Keratinocyte (primary cell): ENCODE results near the gene ZNF462.

ENCODE experiments used
- CTCF ChIP-seq, 3 experiments: IDR thresholded peaks in 1 of 3; conservative IDR thresholded peaks in 1 of 3; optimal IDR thresholded peaks in 1 of 3; 2 replicates in 2 of 3; 3 replicates in 1 of 3; pipeline versions ENCODE3 to v1.5.1; 2011; ENCODE audit warnings: low read length in 3 of 3, mild to moderate bottlenecking in 3 of 3, moderate library complexity in 2 of 3, control low read depth in 1 of 3, inconsistent platforms in 1 of 3; ENCODE audit not compliant: insufficient read depth in 2 of 3; ENCODE audit errors: extremely low read depth in 1 of 3
- EZH2 ChIP-seq: IDR thresholded peaks from one replicate; pipeline ENCODE4 v1.6.1; 2012; ENCODE audit warnings: inconsistent platforms, mild to moderate bottlenecking, low read length, moderate library complexity

GRCh38 chr9:106883030-106883429 lies 20.1 kb downstream of the ZNF462 start:
- TF ChIP-seq CTCF (optimal IDR thresholded peaks at IDR 0.05 in 1 of 3, IDR thresholded peaks at IDR 0.05 in 1 of 3, conservative IDR thresholded peaks at IDR 0.05 in 1 of 3; ENCODE audit: extremely low read depth in 1 of 3, insufficient read depth in 2 of 3, low read length in 3 of 3), result no peak
- TF ChIP-seq EZH2, result no peak
